DND-41 (cell line): ENCODE measurements around the gene POLR2B.

ENCODE experiments used
- EZH2 ChIP-seq: IDR thresholded peaks from 3 replicates; pipeline ENCODE4 v1.6.1; 2012; ENCODE audit warnings: borderline replicate concordance, low read depth, mild to moderate bottlenecking, moderate library complexity, low read length, inconsistent platforms; ENCODE audit not compliant: severe bottlenecking
- TF ChIP-seq, protein P1 (sequence below): IDR thresholded peaks from 2 replicates; pipeline ENCODE4 v1.5.1; 2012; ENCODE audit warnings: borderline replicate concordance, low read length, moderate library complexity, mild to moderate bottlenecking; ENCODE audit not compliant: poor library complexity, severe bottlenecking; ENCODE audit errors: extremely low read depth

DNA sequence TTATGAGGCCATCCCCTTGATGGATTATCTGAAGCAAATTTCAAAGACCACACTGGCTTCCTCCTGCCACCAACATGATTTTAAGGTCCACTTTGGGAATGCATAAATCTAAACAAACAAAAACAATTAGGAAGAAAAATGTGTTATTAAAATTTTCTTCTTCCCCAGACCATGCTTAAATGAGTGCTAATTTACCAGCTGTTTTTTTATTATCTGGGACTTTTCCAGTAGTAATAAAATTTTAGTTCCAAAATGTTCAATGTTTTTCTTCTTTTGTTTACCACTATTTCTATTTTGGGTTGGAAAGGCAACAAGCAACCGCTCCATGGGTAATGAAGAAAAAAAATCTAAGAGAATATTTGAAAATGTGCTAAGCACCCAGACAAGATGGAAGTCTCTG lies 62.3 kb downstream of the POLR2B start:
- TF ChIP-seq, protein P1, sequence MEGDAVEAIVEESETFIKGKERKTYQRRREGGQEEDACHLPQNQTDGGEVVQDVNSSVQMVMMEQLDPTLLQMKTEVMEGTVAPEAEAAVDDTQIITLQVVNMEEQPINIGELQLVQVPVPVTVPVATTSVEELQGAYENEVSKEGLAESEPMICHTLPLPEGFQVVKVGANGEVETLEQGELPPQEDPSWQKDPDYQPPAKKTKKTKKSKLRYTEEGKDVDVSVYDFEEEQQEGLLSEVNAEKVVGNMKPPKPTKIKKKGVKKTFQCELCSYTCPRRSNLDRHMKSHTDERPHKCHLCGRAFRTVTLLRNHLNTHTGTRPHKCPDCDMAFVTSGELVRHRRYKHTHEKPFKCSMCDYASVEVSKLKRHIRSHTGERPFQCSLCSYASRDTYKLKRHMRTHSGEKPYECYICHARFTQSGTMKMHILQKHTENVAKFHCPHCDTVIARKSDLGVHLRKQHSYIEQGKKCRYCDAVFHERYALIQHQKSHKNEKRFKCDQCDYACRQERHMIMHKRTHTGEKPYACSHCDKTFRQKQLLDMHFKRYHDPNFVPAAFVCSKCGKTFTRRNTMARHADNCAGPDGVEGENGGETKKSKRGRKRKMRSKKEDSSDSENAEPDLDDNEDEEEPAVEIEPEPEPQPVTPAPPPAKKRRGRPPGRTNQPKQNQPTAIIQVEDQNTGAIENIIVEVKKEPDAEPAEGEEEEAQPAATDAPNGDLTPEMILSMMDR = no peak
- TF ChIP-seq EZH2 = no peak
